Parathyroid adenoma (tissue), 2 donors: Measurements from ENCODE around the gene CA5B.
A peak's percentile ranks its signal among the peaks of the same experiment; 100 is the strongest.
"Not testable (repeated sequence)": the region's sequence is repeated elsewhere in the genome, so short reads cannot be mapped to it uniquely, and the experiment has no call there.

Experiments used
- H2AFZ ChIP-seq: fragments of 300-600 bp; sonication (generic); one replicate; pipeline ENCODE4 v1.7.0; 2017; ENCODE audit warnings: antibody characterized with exemption, mild to moderate bottlenecking
- H3K27ac ChIP-seq: fragments of 300-600 bp; sonication (generic); one replicate; pipeline ENCODE4 v1.7.0; 2017
- H3K27me3 ChIP-seq: fragments of 300-600 bp; sonication (generic); one replicate; pipeline ENCODE4 v1.7.0; 2017; ENCODE audit warnings: low read length; ENCODE audit not compliant: control insufficient read depth, insufficient read depth
- H3K36me3 ChIP-seq: fragments of 300-600 bp; sonication (generic); one replicate; pipeline ENCODE4 v1.7.0; 2017; ENCODE audit warnings: low read length; ENCODE audit not compliant: control insufficient read depth, insufficient read depth
- H3K4me1 ChIP-seq: fragments of 300-600 bp; sonication (generic); one replicate; pipeline ENCODE4 v1.7.0; 2017; ENCODE audit warnings: control low read depth
- H3K4me2 ChIP-seq: fragments of 300-600 bp; sonication (generic); one replicate; pipeline ENCODE4 v1.7.0; 2017; ENCODE audit warnings: low read length
- H3K4me3 ChIP-seq: fragments of 300-600 bp; sonication (generic); one replicate; pipeline ENCODE4 v1.7.0; 2017; ENCODE audit warnings: low read depth, low read length
- H3K79me2 ChIP-seq: fragments of 300-600 bp; sonication (generic); one replicate; pipeline ENCODE4 v1.7.0; 2017; ENCODE audit warnings: control low read depth
- H3K9ac ChIP-seq: fragments of 300-600 bp; sonication (generic); one replicate; pipeline ENCODE4 v1.7.0; 2017; ENCODE audit warnings: mild to moderate bottlenecking
- H3K9me3 ChIP-seq: fragments of 300-600 bp; sonication (generic); one replicate; pipeline ENCODE4 v1.7.0; 2017; ENCODE audit warnings: low read length; ENCODE audit not compliant: control insufficient read depth
- TF ChIP-seq, protein P1 (sequence below): fragments of 300-600 bp; sonication (generic); IDR thresholded peaks from one replicate; pipeline ENCODE4 v1.7.0; 2017; ENCODE audit warnings: antibody characterized with exemption, mild to moderate bottlenecking
- donor health status: primary hyperparathyroidism.

Gene CA5B

GRCh38 chrX:15737959-15738902 is at the start of gene CA5B:
CA5B (plus strand) TSS chrX:15738270; CDS start chrX:15750024, 11,754 bp downstream.
- H3K4me3 ChIP-seq = peak within 1 kb of the TSS; percentile 31
- H3K4me1 ChIP-seq = no peaks in the 10 kb centered on the region
- peak within 1 kb of the TSS; percentile 70 for H2AFZ ChIP-seq
- no peaks in the 10 kb centered on the region for H3K27me3 ChIP-seq
- H3K79me2 ChIP-seq = no peaks in the 10 kb centered on the region
- no peaks in the 10 kb centered on the region for H3K36me3 ChIP-seq
- H3K27ac ChIP-seq = peak within 1 kb of the TSS; percentile 53
- peak within 1 kb of the TSS; percentile 55 for H3K4me2 ChIP-seq
- TF ChIP-seq, protein P1, sequence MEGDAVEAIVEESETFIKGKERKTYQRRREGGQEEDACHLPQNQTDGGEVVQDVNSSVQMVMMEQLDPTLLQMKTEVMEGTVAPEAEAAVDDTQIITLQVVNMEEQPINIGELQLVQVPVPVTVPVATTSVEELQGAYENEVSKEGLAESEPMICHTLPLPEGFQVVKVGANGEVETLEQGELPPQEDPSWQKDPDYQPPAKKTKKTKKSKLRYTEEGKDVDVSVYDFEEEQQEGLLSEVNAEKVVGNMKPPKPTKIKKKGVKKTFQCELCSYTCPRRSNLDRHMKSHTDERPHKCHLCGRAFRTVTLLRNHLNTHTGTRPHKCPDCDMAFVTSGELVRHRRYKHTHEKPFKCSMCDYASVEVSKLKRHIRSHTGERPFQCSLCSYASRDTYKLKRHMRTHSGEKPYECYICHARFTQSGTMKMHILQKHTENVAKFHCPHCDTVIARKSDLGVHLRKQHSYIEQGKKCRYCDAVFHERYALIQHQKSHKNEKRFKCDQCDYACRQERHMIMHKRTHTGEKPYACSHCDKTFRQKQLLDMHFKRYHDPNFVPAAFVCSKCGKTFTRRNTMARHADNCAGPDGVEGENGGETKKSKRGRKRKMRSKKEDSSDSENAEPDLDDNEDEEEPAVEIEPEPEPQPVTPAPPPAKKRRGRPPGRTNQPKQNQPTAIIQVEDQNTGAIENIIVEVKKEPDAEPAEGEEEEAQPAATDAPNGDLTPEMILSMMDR = no peak
- no peaks in the 10 kb centered on the region for H3K9me3 ChIP-seq
- H3K9ac ChIP-seq = no peak within 1 kb of the TSS

GRCh38 chrX:15694941-15695451 is 43.1 kb upstream of the CA5B start:
- no peaks in the 10 kb centered on the region for H3K79me2 ChIP-seq
- no peak overlapping the region for H3K4me3 ChIP-seq
- H3K9me3 ChIP-seq = no peaks in the 10 kb centered on the region
- no peaks in the 10 kb centered on the region for H3K27me3 ChIP-seq
- no peak overlapping the region for H3K9ac ChIP-seq
- no peak overlapping the region for H2AFZ ChIP-seq
- no peaks in the 10 kb centered on the region for H3K4me1 ChIP-seq
- H3K27ac ChIP-seq = no peak overlapping the region
- no peak overlapping the region for H3K4me2 ChIP-seq
- TF ChIP-seq, protein P1 = no peak
- no peaks in the 10 kb centered on the region for H3K36me3 ChIP-seq

GRCh38 chrX:15696516-15696915 is 41.6 kb upstream of the CA5B start:
- H3K9ac ChIP-seq = no peak overlapping the region
- H3K4me1 ChIP-seq = no peaks in the 10 kb centered on the region
- no peak overlapping the region for H3K4me2 ChIP-seq
- H3K9me3 ChIP-seq = no peaks in the 10 kb centered on the region
- TF ChIP-seq, protein P1 = no peak
- no peak overlapping the region for H3K4me3 ChIP-seq
- H3K27me3 ChIP-seq = no peaks in the 10 kb centered on the region
- H3K79me2 ChIP-seq = no peaks in the 10 kb centered on the region
- H2AFZ ChIP-seq = no peak overlapping the region
- H3K27ac ChIP-seq = no peak overlapping the region
- no peaks in the 10 kb centered on the region for H3K36me3 ChIP-seq

DNA sequence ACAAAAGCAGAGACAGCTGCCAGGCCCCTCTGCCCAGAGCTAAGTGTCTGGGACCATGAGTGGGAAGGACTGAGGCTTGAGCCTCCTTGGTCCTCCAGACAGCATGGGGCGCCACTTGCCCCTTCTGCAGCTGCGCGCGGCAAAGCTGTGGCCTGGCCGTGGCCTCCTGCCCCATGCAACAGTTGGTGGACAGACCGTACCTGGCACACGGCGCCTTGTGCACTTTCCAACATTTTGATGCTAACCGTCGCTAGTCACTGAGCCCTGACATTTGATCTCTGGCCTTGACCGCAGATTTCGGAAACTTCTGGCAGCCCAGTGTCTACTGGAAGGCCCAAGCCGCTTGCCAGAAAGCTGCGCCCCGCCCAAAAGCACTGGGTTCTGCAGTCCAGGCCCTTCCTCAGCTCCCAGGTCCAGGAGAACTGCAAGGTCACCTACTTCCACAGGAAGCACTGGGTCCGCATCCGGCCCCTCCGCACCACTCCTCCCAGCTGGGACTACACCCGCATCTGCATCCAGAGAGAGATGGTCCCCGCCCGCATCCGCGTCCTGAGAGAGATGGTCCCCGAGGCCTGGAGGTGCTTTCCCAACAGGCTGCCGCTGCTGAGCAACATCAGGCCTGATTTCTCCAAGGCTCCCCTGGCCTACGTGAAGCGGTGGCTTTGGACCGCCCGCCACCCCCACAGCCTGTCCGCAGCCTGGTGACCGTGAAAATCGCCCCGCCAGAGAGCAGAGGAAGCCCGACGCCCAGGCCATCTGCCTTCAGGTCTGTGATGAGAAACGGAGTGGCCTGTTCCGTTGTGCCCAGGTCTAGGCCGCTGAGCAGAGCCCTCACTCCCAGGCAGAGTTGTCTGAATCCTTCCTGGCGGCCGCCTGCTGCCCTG is 35.3 kb upstream of the CA5B start:
- H3K27ac ChIP-seq = no peak overlapping the region

DNA sequence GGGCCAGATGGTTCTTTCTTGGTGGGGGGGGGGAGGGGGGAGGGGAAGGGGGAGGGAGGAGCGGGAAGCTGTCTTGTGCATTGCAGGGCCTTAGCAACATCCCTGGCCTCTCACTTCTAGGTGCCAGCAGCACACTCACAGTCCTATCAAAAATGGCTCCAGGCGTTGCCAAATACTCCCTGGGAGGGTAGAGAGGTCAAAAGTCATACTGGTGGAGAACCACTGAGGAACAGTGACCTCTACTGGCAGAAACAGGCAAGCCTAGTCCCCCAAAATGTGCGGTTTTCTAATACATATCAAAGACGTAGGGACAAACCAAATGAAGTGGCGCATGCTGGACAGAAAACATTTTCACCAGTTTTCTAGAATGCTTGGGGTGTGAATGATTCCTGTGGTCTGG is 34.3 kb upstream of the CA5B start:
- not testable (repeated sequence) for H3K9ac ChIP-seq, H3K79me2 ChIP-seq, H3K4me3 ChIP-seq, H3K27me3 ChIP-seq, H3K27ac ChIP-seq, H3K4me2 ChIP-seq, H3K4me1 ChIP-seq, H3K9me3 ChIP-seq, H2AFZ ChIP-seq, H3K36me3 ChIP-seq

More for the DNA sequence above, 35.3 kb upstream of the CA5B start:
- no peaks in the 10 kb centered on the region for H3K4me1 ChIP-seq
- H3K4me2 ChIP-seq = no peak overlapping the region
- H2AFZ ChIP-seq = no peak overlapping the region
- H3K4me3 ChIP-seq = no peak overlapping the region
- no peaks in the 10 kb centered on the region for H3K36me3 ChIP-seq
- no peaks in the 10 kb centered on the region for H3K27me3 ChIP-seq
- H3K79me2 ChIP-seq = no peaks in the 10 kb centered on the region
- TF ChIP-seq, protein P1 = no peak
- H3K9ac ChIP-seq = no peak overlapping the region
- no peaks in the 10 kb centered on the region for H3K9me3 ChIP-seq

- not testable (repeated sequence) for H3K4me3 ChIP-seq, H3K36me3 ChIP-seq, H3K27me3 ChIP-seq, H3K79me2 ChIP-seq, H3K9ac ChIP-seq, H3K27ac ChIP-seq, H3K4me2 ChIP-seq, H3K9me3 ChIP-seq, H2AFZ ChIP-seq, H3K4me1 ChIP-seq
These were observed 33.8 kb upstream of the CA5B start for GRCh38 chrX:15704273-15704672.
